Astrocyte of the spinal cord (primary cell): ENCODE results near the gene PDE8B.

Experiments
- DNase-seq: peaks from one replicate; pipeline ENCODE4 v3.0.0; 2011; ENCODE audit warnings: low read depth, low spot score
- H3K4me3 ChIP-seq: 2 replicates; pipeline ENCODE4 v1.5.1; 2011; ENCODE audit warnings: low read depth, mild to moderate bottlenecking, low read length, moderate library complexity
- CTCF ChIP-seq: IDR thresholded peaks from 2 replicates; pipeline ENCODE4 v1.5.1; 2012; ENCODE audit warnings: low read depth, mild to moderate bottlenecking, low read length, inconsistent platforms
- in situ Hi-C: cut with HindIII; loops from 2 replicates; pipeline ENCODE4 v1.10.0; 2017; ENCODE audit warnings: low sequenced_read_pairs

Gene PDE8B

GRCh38 chr5:77426670-77427069, 216.2 kb downstream of the PDE8B start:
- TF ChIP-seq CTCF = no peak
- no peak overlapping the region for H3K4me3 ChIP-seq
- DNase-seq = peak; percentile 47

GRCh38 chr5:77427998-77428397, 217.5 kb downstream of the PDE8B start:
- no peak for TF ChIP-seq CTCF
- H3K4me3 ChIP-seq = no peak overlapping the region
- no peak for DNase-seq
- in situ Hi-C loops = no loop called here

More at GRCh38 chr5:77426670-77427069, 216.2 kb downstream of the PDE8B start:
- in situ Hi-C loops = no loop called here

- in situ Hi-C loops = no loop called here
- no peak for DNase-seq
- no peak for TF ChIP-seq CTCF
- H3K4me3 ChIP-seq = no peak overlapping the region
Measured at GRCh38 chr5:77428526-77428925, 218.0 kb downstream of the PDE8B start.

- no peak overlapping the region for H3K4me3 ChIP-seq
- no peak for TF ChIP-seq CTCF
- in situ Hi-C loops = no loop called here
- no peak for DNase-seq
Measured at GRCh38 chr5:77430726-77431125, 220.2 kb downstream of the PDE8B start.

- no peak for TF ChIP-seq CTCF
- in situ Hi-C loops = no loop called here
- H3K4me3 ChIP-seq = no peak overlapping the region
- peak; percentile 58 for DNase-seq
Measured at GRCh38 chr5:77431286-77431685, 220.8 kb downstream of the PDE8B start.

GRCh38 chr5:77431719-77432118, 221.2 kb downstream of the PDE8B start:
- TF ChIP-seq CTCF = no peak
- DNase-seq = no peak
- H3K4me3 ChIP-seq = no peak overlapping the region
- in situ Hi-C loops = no loop called here

GRCh38 chr5:77437194-77437593, 226.7 kb downstream of the PDE8B start:
- TF ChIP-seq CTCF = no peak
- in situ Hi-C loops = no loop called here
- no peak overlapping the region for H3K4me3 ChIP-seq
- DNase-seq = no peak
